GM10266 (cell line): ENCODE results near the gene SMC6.
A peak's percentile ranks its signal among the peaks of the same experiment; 100 is the strongest.

Experiments used
- DNase-seq: peaks from one replicate; pipeline ENCODE4 v3.0.0; 2012; ENCODE audit errors: extremely low spot score
- CTCF ChIP-seq: IDR thresholded peaks from 2 replicates; pipeline ENCODE4 v1.5.1; 2012; ENCODE audit warnings: mild to moderate bottlenecking, low read depth; ENCODE audit not compliant: control insufficient read depth, insufficient read depth; ENCODE audit errors: missing control alignments

The SMC6 gene

DNA sequence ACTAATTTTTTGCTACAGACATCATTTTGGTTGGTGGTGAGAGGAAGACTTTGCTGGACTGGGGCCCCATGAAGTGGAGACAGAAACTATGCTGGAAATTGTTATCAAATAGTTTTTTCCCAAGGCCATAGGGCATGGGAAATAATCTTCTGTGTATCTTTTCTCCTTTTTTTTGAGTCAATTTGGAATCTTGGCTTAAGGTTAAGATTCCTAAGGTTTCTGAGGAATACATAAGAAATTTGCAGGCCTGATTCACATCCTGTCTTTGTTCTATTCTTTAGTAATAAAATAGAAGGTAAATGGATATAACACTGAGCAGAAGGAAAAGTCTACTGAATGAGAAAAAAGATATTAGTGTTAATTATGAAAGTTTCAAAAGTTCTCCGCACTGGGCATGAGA lies 16.6 kb downstream of the SMC6 start:
- DNase-seq: no peak
- TF ChIP-seq CTCF: no peak

GRCh38 chr2:17735864-17736263 lies 17.7 kb downstream of the SMC6 start:
- TF ChIP-seq CTCF: no peak
- no peak for DNase-seq

DNA sequence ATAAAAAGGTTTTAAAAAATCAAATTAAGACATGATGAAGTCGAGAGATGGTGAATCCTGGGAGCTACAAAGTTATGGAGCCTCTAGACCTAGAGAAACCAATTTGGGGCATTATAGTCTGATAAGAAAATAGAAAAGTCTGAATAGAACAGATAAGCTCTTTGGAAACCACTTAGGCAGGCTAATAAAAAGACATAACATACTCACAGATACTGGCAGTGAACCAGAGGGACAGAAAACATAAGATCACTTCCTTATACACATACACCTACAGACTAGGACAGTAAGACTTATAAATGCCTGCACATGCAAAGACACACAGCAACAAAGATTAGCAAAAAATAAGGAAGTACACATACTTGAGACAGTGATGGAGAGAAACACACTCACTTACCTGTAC lies 20.0 kb downstream of the SMC6 start:
- no peak for TF ChIP-seq CTCF
- no peak for DNase-seq

- TF ChIP-seq CTCF: no peak
- DNase-seq: no peak
Observed at GRCh38 chr2:17729880-17730279, 23.7 kb downstream of the SMC6 start.

DNA sequence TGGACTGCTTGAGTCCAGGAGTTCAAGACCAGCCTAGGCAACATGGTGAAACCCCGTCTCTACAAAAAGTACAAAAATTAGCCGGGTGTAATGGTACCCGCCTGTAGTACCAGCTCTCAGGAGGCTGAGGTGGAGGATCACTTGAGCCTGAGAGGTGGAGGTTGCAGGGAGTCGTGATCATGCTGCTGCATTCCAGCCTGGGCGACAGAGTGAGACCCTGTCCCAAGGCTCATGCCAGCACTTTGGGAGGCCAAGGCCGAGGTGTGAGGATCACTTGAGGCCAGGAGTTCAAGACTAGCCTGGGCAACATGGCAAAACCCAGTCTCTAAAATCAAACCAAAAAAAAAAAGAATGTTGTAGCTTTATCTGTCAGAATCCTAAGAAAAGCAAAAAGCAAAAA lies 25.4 kb downstream of the SMC6 start:
- TF ChIP-seq CTCF: no peak
- DNase-seq: no peak

DNA sequence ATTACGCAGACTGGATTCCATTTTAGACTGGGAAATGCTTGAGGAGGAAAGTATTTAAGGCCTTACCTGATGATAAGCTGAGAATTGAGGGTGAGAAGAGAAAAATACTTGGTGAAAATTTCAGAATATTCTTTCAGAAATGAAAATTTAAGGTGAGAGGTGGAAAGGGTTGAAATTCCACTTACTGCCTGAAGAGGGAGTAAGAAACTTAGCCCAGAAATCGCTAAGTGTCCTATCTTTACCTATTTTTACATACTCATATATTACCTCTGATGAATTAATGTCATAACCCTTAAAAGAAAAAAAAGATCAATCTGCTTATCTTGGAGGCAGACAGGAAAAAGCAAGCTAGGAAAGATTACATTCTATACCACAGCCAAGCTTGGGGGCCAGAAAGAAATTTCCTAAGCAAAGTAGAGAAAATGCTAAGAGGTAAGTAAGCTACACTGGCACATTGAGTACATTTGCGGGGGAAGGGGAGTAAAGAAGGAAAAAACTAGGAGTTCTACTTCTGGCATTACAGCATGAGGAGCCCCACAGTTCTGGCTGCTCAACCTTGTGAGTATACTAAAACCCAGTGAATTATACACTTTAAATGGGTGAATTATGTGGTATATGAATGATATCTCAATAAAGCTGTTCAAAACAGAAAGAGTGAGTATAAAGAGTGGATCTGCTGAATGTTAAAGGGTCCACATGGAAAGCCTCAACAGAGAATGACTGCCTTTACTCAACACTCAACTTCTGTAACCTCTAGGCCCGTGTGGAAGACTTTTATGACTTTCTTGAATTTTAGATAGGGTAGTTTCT lies 33.8 kb downstream of the SMC6 start:
- peak; percentile 21 for DNase-seq

More for the DNA sequence above, 33.8 kb downstream of the SMC6 start:
- peak; percentile 70 for TF ChIP-seq CTCF
